HEK293 (cell line): ENCODE data around the gene RASGRP3.

Source experiments
- CTCF ChIA-PET: fragments of 350-600 bp; formaldehyde crosslinking; extraction: SDS; loops from one replicate; lab custom pipeline; 2021; ENCODE audit warnings: antibody characterized with exemption; lab: Yijun Ruan, JAX
- POLR2A ChIA-PET: fragments of 300-600 bp; formaldehyde crosslinking; extraction: SDS; loops from one replicate; lab custom pipeline; 2020; ENCODE audit warnings: antibody characterized with exemption, inconsistent platforms; lab: Yijun Ruan, JAX
- H3K27ac ChIP-seq: fragments of 200-500 bp; sonication (Bioruptor generic); 2 replicates; pipeline ENCODE4 v1.5.1; 2014; ENCODE audit warnings: low read depth, low read length, control low read depth, inconsistent platforms; ENCODE audit errors: extremely low read depth
- H3K36me3 ChIP-seq, 2 experiments: fragments of 200-500 bp in 1 of 2; sonication (Bioruptor generic) in 1 of 2; 1 replicate in 1 of 2; 2 replicates in 1 of 2; pipeline ENCODE4 v1.5.1; 2014 to 2017; ENCODE audit warnings: inconsistent platforms in 2 of 2, low read length in 2 of 2; ENCODE audit not compliant: control insufficient read depth in 2 of 2, insufficient read depth in 1 of 2
- H3K4me1 ChIP-seq: fragments of 200-500 bp; sonication (Bioruptor generic); 2 replicates; pipeline ENCODE4 v1.5.1; 2014; ENCODE audit warnings: mild to moderate bottlenecking, low read length, inconsistent platforms; ENCODE audit not compliant: control insufficient read depth, insufficient read depth
- H3K4me3 ChIP-seq: 2 replicates; pipeline ENCODE4 v1.5.1; 2011; ENCODE audit warnings: low read depth, mild to moderate bottlenecking, control low read depth, low read length, moderate library complexity
- H3K9me3 ChIP-seq: fragments of 200-500 bp; sonication (Bioruptor generic); 2 replicates; pipeline ENCODE4 v1.5.1; 2014; ENCODE audit warnings: low read depth, low read length, inconsistent platforms; ENCODE audit not compliant: control insufficient read depth, insufficient read depth
- BCL11A ChIP-seq: fragments of 450-650 bp; formaldehyde crosslinking; IDR thresholded peaks from 2 replicates; pipeline ENCODE4 v1.5.1; 2016; ENCODE audit warnings: low read depth, missing biosample characterization, missing genetic modification characterization
- FEZF1 ChIP-seq: fragments of 450-650 bp; formaldehyde crosslinking; IDR thresholded peaks from 2 replicates; pipeline ENCODE4 v1.5.1; 2016; ENCODE audit warnings: missing biosample characterization, missing genetic modification characterization
- HIC1 ChIP-seq: fragments of 450-650 bp; formaldehyde crosslinking; IDR thresholded peaks from 2 replicates; pipeline ENCODE4 v1.5.1; 2016; ENCODE audit warnings: missing biosample characterization, missing genetic modification characterization
- KLF17 ChIP-seq: fragments of 450-650 bp; formaldehyde crosslinking; IDR thresholded peaks from 2 replicates; pipeline ENCODE4 v1.5.1; 2016; ENCODE audit warnings: missing biosample characterization, missing genetic modification characterization
- OSR2 ChIP-seq: fragments of 450-650 bp; formaldehyde crosslinking; IDR thresholded peaks from 2 replicates; pipeline ENCODE4 v1.5.1; 2016; ENCODE audit warnings: missing biosample characterization, missing genetic modification characterization
- PRDM2 ChIP-seq: fragments of 450-650 bp; formaldehyde crosslinking; IDR thresholded peaks from 2 replicates; pipeline ENCODE4 v1.5.1; 2016; ENCODE audit warnings: missing biosample characterization, missing genetic modification characterization, borderline replicate concordance
- PRDM4 ChIP-seq: fragments of 450-650 bp; formaldehyde crosslinking; IDR thresholded peaks from 2 replicates; pipeline ENCODE4 v1.5.1; 2017; ENCODE audit warnings: missing biosample characterization, missing genetic modification characterization
- PRDM6 ChIP-seq: fragments of 450-650 bp; formaldehyde crosslinking; IDR thresholded peaks from 2 replicates; pipeline ENCODE4 v1.5.1; 2017; ENCODE audit warnings: missing biosample characterization, missing genetic modification characterization
- SP2 ChIP-seq: fragments of 450-650 bp; formaldehyde crosslinking; IDR thresholded peaks from 2 replicates; pipeline ENCODE4 v1.5.1; 2016; ENCODE audit warnings: missing biosample characterization, missing genetic modification characterization
- ZBTB49 ChIP-seq: fragments of 450-650 bp; formaldehyde crosslinking; IDR thresholded peaks from 2 replicates; pipeline ENCODE4 v1.5.1; 2016; ENCODE audit warnings: missing biosample characterization, missing genetic modification characterization, low read depth
- ZBTB6 ChIP-seq: fragments of 450-650 bp; formaldehyde crosslinking; IDR thresholded peaks from 2 replicates; pipeline ENCODE4 v1.5.1; 2017; ENCODE audit warnings: missing biosample characterization, missing genetic modification characterization
- ZEB2 ChIP-seq: fragments of 450-650 bp; formaldehyde crosslinking; IDR thresholded peaks from 2 replicates; pipeline ENCODE4 v1.5.1; 2016; ENCODE audit warnings: missing biosample characterization, missing genetic modification characterization
- ZNF19 ChIP-seq: fragments of 450-650 bp; formaldehyde crosslinking; IDR thresholded peaks from 2 replicates; pipeline ENCODE4; 2016; ENCODE audit warnings: missing biosample characterization, missing genetic modification characterization, low read depth
- ZNF449 ChIP-seq: fragments of 450-650 bp; formaldehyde crosslinking; IDR thresholded peaks from 2 replicates; pipeline ENCODE4 v1.5.1; 2017; ENCODE audit warnings: missing biosample characterization, mild to moderate bottlenecking, missing genetic modification characterization, moderate library complexity
- ZNF501 ChIP-seq: fragments of 450-650 bp; formaldehyde crosslinking; IDR thresholded peaks from 2 replicates; pipeline ENCODE4 v1.5.1; 2016; ENCODE audit warnings: missing biosample characterization, missing genetic modification characterization
- ZNF544 ChIP-seq: fragments of 450-650 bp; formaldehyde crosslinking; IDR thresholded peaks from 2 replicates; pipeline ENCODE4 v1.5.0; 2017; ENCODE audit warnings: missing biosample characterization, missing genetic modification characterization
- ZNF580 ChIP-seq: fragments of 450-650 bp; formaldehyde crosslinking; IDR thresholded peaks from 2 replicates; pipeline ENCODE4 v1.5.1; 2016; ENCODE audit warnings: missing biosample characterization, missing genetic modification characterization

The RASGRP3 gene

GRCh38 chr2:33560017-33560416 is 83.6 kb downstream of the RASGRP3 start (continued):
- no peak for TF ChIP-seq ZEB2 (tag by site-specific recombination)

GRCh38 chr2:33561872-33562271 is 85.4 kb downstream of the RASGRP3 start:
- H3K9me3 ChIP-seq = no peaks in the 10 kb centered on the region
- H3K36me3 ChIP-seq = no peaks in the 10 kb centered on the region
- ChIA-PET POLR2A (no interaction called here), CTCF (no interaction called here)
- no peaks in the 10 kb centered on the region for H3K4me1 ChIP-seq
- H3K27ac ChIP-seq = no peak overlapping the region
- no peak overlapping the region for H3K4me3 ChIP-seq
- no peak for TF ChIP-seq BCL11A (tag by site-specific recombination)
- no peak for TF ChIP-seq HIC1
- TF ChIP-seq SP2 (tag by site-specific recombination) = no peak
- no peak for TF ChIP-seq FEZF1 (tag by site-specific recombination)
- no peak for TF ChIP-seq ZBTB6
- TF ChIP-seq ZNF19 (tag by site-specific recombination) = no peak
- TF ChIP-seq ZNF501 (tag by site-specific recombination) = no peak
- TF ChIP-seq PRDM2 = no peak
- no peak for TF ChIP-seq ZNF580 (tag by site-specific recombination)
- TF ChIP-seq OSR2 = no peak
- TF ChIP-seq ZNF449 (tag by site-specific recombination) = no peak
- TF ChIP-seq PRDM4 (tag by site-specific recombination) = no peak
- no peak for TF ChIP-seq KLF17 (tag by site-specific recombination)
- TF ChIP-seq ZNF544 (tag by site-specific recombination) = no peak
- no peak for TF ChIP-seq PRDM6 (tag by site-specific recombination)
- TF ChIP-seq ZBTB49 (tag by site-specific recombination) = no peak
